Epithelial cell of proximal tubule (primary cell): Measurements from ENCODE around the gene SLC39A10. TPM values are rescaled to one million over a fixed set of nuclear protein-coding genes. Genes with fewer than 3 reads are reported as not detected.

Experiments
- DNase-seq: peaks from one replicate; pipeline ENCODE4 v3.0.0-alpha.2; 2011; ENCODE audit warnings: low read depth
- H3K4me3 ChIP-seq: 2 replicates; pipeline ENCODE4 v1.5.1; 2011; ENCODE audit warnings: low read depth, mild to moderate bottlenecking, low read length
- total RNA-seq: library from RNA; depleted of rRNA; stranded (reverse); fragments of >200 nt; gene quantifications from 2 replicates; pipeline ENCODE4 v1.2.3, GENCODE V29; 2015
- TF ChIP-seq, protein P1 (sequence below): conservative IDR thresholded peaks from 2 replicates; pipeline ENCODE4 v1.5.1; 2012; ENCODE audit warnings: low read depth, mild to moderate bottlenecking, low read length

Gene SLC39A10
- total RNA-seq, 1 donor from 2014 or later, result 63.7 TPM

DNA sequence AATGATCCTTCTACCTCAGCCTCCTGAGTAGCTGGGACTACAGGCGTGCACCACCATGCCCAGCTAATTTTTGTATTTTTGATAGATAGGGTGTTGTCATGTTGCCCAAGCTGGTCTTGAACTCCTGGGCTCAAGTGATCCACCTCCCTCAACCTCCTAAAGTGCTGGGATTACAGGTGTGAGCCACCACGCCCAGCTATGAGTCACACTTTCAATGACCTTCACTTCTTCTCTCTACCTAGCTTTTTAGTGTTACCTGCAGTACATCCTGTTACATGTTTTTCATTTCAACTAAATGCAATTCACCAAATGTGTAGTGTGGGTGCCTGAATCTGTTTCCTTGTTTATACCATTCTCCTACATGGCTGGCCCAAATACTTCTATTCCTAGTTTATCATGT, 64.0 kb downstream of the SLC39A10 start:
- TF ChIP-seq, protein P1, sequence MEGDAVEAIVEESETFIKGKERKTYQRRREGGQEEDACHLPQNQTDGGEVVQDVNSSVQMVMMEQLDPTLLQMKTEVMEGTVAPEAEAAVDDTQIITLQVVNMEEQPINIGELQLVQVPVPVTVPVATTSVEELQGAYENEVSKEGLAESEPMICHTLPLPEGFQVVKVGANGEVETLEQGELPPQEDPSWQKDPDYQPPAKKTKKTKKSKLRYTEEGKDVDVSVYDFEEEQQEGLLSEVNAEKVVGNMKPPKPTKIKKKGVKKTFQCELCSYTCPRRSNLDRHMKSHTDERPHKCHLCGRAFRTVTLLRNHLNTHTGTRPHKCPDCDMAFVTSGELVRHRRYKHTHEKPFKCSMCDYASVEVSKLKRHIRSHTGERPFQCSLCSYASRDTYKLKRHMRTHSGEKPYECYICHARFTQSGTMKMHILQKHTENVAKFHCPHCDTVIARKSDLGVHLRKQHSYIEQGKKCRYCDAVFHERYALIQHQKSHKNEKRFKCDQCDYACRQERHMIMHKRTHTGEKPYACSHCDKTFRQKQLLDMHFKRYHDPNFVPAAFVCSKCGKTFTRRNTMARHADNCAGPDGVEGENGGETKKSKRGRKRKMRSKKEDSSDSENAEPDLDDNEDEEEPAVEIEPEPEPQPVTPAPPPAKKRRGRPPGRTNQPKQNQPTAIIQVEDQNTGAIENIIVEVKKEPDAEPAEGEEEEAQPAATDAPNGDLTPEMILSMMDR, result no peak
- no peak overlapping the region for H3K4me3 ChIP-seq
- no peak for DNase-seq

DNA sequence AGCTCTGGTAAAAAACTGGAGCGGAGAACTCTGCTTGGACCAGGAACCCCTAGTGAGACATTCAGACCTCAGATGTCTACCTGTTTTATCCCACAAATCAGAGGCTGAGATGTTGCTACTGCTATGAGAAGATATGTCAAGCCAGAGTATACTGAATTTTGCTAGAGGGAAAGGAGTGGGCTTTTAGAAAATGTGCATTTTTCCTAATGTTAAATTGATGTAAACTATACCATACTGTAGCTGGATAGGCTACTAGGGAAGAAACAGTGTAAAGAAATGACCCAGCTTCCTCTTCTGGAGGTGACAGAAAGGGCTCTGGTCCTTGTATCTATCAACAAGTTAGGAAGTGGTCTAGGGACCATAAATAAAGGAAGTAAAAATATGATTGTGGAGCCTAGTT, 65.0 kb downstream of the SLC39A10 start:
- no peak overlapping the region for H3K4me3 ChIP-seq
- TF ChIP-seq, protein P1, result no peak
- no peak for DNase-seq

DNA sequence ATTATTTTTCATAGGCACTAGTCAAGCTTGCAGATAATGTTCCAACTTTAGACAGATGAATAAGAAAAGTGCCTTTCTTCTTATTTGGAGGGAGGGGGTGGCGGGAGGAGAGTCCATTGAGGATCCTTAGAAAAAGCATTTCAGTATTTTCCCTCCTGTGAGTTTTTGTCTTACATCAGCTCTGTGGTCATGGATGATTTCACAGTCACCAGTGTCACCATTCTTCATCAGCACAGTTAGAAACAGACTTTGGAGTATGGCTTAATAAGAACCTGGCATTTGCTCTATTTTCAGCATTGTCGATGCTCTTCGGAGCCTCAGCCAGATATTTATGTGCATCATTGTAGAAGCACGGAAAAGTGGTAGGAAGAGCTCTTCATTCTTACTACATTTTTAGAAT, 70.1 kb downstream of the SLC39A10 start:
- H3K4me3 ChIP-seq, result no peak overlapping the region
- TF ChIP-seq, protein P1, result no peak
- DNase-seq, result no peak

DNA sequence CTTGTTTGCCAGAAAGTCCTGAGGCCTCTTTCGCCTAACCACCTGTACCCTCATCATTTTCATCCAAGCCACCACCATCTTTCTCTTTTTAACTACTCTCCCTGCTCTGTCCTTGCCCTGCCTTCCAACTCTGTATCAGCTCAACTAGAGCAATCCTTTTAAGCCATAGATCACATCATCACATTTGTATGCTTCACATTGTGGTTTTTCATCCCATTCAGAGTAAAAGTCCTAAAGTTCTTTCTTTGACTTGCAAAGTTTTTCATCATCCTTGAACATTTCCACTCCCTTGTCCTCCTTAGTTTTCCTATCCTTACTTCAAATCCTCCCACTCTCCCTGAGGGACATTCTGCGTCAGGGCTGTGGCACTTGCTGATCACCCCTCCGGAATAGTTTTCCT, 73.9 kb downstream of the SLC39A10 start:
- DNase-seq, result no peak
- TF ChIP-seq, protein P1, result no peak
- H3K4me3 ChIP-seq, result no peak overlapping the region

DNA sequence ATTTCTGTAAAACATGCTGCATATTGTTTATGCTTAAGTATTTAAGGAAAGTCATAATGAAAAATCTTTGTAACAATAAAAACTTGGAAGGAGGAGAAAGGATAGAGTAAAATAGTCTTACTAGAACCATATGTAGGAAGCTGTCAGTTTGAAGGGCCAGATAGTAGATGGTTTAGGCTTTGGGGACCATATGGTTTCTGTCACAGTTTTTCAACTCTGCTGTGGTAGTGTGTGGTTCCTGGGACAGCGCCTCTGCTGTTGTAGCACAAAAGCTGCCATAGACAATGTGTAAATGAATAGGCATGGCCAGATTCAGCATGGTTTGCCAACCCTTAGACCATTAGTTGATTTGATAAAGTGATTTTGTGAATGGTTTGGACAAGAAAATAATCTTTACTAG, 75.5 kb downstream of the SLC39A10 start:
- TF ChIP-seq, protein P1, result no peak
- H3K4me3 ChIP-seq, result no peak overlapping the region
- DNase-seq, result no peak

DNA sequence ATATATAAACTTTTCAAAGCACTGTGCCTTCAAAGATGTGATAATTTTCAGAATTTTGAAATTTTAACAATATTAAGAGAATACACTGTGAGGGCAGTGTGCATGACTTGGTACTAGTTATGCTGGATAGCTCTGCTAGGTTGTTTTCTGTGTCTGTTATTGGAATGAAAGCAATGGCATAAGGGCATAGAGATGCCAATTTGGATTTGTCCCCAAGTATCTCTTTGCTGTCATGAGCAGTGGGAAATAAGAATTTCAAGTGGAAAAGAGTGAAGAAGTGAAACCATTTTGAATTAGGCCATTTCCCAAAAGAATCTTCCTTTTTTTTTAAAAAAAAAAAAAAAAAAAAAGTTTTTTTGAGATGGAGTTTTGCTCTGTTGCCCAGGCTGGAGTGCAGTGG, 76.8 kb downstream of the SLC39A10 start:
- DNase-seq, result no peak
- H3K4me3 ChIP-seq, result no peak overlapping the region
- TF ChIP-seq, protein P1, result no peak

DNA sequence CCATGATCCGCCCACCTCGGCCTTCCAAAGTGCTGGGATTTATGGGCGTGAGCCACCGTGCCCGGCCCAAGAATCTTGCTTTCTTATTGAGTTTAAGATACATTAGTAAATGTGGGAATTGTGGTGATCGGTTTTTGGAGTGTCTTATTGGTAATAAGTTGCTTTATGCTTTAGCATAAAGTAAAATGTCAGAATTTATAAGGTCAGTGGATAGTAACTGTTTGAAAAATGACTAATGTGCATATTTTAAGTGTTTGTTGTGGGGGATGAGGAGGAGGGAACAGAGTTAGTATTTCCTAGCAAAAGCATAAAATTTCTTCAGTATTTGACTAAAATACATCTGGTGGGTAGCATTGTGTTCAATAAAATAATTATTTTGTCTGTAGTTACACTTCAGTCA, 77.4 kb downstream of the SLC39A10 start:
- no peak for DNase-seq
- TF ChIP-seq, protein P1, result no peak
- H3K4me3 ChIP-seq, result no peak overlapping the region
